Keratinocyte (primary cell): ENCODE data around the gene TAB3.

Experiments
- EZH2 ChIP-seq: IDR thresholded peaks from one replicate; pipeline ENCODE4 v1.6.1; 2012; ENCODE audit warnings: inconsistent platforms, mild to moderate bottlenecking, low read length, moderate library complexity
- TF ChIP-seq, protein P1 (sequence below), 3 experiments: IDR thresholded peaks in 1 of 3; conservative IDR thresholded peaks in 1 of 3; optimal IDR thresholded peaks in 1 of 3; 2 replicates in 2 of 3; 3 replicates in 1 of 3; pipeline versions ENCODE3 to v1.5.1; 2011; ENCODE audit warnings: low read length in 3 of 3, mild to moderate bottlenecking in 3 of 3, moderate library complexity in 2 of 3, control low read depth in 1 of 3, inconsistent platforms in 1 of 3; ENCODE audit not compliant: insufficient read depth in 2 of 3; ENCODE audit errors: extremely low read depth in 1 of 3

DNA sequence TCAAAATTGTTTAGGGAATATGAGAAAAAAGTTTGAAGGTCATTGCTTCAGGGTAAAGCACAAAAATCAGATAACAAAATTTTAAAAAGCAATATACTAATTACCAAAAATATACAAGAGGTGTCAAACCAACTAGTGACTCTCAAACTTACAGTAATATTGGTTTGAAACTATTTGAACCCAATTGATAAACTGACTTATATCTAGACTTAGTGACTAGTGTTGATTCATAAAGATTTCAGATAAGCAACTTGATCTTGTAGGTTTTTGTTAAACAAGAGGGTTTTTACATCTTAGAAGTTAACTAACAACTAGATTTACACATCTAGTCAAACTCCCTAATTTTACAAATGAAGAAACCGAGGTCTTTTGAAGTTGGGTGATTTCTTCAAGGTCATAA is 7.7 kb downstream of the TAB3 start:
- TF ChIP-seq, protein P1, sequence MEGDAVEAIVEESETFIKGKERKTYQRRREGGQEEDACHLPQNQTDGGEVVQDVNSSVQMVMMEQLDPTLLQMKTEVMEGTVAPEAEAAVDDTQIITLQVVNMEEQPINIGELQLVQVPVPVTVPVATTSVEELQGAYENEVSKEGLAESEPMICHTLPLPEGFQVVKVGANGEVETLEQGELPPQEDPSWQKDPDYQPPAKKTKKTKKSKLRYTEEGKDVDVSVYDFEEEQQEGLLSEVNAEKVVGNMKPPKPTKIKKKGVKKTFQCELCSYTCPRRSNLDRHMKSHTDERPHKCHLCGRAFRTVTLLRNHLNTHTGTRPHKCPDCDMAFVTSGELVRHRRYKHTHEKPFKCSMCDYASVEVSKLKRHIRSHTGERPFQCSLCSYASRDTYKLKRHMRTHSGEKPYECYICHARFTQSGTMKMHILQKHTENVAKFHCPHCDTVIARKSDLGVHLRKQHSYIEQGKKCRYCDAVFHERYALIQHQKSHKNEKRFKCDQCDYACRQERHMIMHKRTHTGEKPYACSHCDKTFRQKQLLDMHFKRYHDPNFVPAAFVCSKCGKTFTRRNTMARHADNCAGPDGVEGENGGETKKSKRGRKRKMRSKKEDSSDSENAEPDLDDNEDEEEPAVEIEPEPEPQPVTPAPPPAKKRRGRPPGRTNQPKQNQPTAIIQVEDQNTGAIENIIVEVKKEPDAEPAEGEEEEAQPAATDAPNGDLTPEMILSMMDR (optimal IDR thresholded peaks at IDR 0.05 in 1 of 3, IDR thresholded peaks at IDR 0.05 in 1 of 3, conservative IDR thresholded peaks at IDR 0.05 in 1 of 3; ENCODE audit: extremely low read depth in 1 of 3, insufficient read depth in 2 of 3, low read length in 3 of 3): no peak
- no peak for TF ChIP-seq EZH2
